Body of pancreas (tissue), 4 donors: ENCODE measurements around the gene RBMX.

Source experiments
- POLR2A ChIP-seq, 3 donors: fragments of 450-650 bp; IDR thresholded peaks; one replicate each; pipeline ENCODE4 v1.6.1; 2016; ENCODE audit warnings: antibody characterized with exemption in 3 of 3, mild to moderate bottlenecking in 2 of 3
- TF ChIP-seq, protein P1 (sequence below), 7 experiments: fragments of 450-650 bp in 4 of 7; fragments of 200-600 bp in 3 of 7; sonication (generic) in 3 of 7; IDR thresholded peaks; one replicate each; pipeline ENCODE4 v1.5.1; 2016 to 2019; ENCODE audit warnings: antibody characterized with exemption in 7 of 7

DNA sequence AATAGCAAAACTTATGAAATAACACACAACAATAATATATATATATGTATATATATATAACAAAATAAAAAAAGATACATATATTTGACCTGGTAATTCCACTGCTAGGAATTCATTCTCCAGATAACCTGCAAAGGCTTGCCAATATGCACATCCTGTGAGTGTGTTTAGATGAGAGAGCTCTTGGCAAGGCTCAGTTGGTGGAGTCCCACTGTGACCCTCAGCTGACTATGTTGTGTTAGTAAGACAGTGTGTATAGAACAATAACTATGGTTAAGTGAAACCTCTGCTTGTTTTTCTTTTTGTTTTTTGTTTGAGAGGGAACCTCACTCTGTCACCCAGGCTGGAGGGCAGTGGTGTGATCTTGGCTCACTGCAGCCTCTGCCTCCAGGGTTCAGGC lies 39.5 kb upstream of the RBMX start:
- TF ChIP-seq, protein P1, sequence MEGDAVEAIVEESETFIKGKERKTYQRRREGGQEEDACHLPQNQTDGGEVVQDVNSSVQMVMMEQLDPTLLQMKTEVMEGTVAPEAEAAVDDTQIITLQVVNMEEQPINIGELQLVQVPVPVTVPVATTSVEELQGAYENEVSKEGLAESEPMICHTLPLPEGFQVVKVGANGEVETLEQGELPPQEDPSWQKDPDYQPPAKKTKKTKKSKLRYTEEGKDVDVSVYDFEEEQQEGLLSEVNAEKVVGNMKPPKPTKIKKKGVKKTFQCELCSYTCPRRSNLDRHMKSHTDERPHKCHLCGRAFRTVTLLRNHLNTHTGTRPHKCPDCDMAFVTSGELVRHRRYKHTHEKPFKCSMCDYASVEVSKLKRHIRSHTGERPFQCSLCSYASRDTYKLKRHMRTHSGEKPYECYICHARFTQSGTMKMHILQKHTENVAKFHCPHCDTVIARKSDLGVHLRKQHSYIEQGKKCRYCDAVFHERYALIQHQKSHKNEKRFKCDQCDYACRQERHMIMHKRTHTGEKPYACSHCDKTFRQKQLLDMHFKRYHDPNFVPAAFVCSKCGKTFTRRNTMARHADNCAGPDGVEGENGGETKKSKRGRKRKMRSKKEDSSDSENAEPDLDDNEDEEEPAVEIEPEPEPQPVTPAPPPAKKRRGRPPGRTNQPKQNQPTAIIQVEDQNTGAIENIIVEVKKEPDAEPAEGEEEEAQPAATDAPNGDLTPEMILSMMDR (IDR thresholded peaks at IDR 0.05), result no peak
- TF ChIP-seq POLR2A (IDR thresholded peaks at IDR 0.05), result no peak
